ENCODE results near the gene ITGB3.

Gene ITGB3

DNA sequence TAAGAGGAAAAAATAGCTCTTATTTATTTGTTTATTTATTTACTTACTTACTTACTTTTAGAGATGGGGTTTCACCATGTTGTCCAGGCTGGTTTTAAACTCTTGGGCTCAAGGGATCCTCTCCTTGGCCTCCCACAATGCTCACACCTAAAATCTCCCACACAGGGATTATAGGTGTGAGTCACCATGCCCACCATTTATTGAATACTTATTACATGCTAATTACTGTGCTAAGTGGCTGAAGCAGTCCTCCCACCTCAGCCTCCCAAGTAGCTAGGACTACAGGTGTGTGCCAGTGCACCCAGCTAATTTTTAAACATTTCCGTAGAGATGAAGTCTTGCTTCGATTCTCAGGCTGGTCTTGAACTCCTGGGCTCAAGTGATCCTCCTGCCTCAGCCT, 11.0 kb upstream of the ITGB3 start:
- Histone ChIP-seq H3K4me3 (no peak overlapping the region), H3K9me3 (no peaks in the 10 kb centered on the region), H3K36me3 (replicated peaks) (no peaks in the 10 kb centered on the region), H3K4me1 (no peaks in the 10 kb centered on the region), H3K27me3 (ENCODE audit: low read depth) (no peaks in the 10 kb centered on the region)
- in situ Hi-C loops (cut with MboI; ENCODE audit: low sequenced_read_pairs): loop anchor here (25.0 kb wide), 1 partner anchor 370 kb away; no protein-coding TSS in a partner anchor
- DNase-seq (ENCODE audit: low spot score in 2 of 2): no peak

DNA sequence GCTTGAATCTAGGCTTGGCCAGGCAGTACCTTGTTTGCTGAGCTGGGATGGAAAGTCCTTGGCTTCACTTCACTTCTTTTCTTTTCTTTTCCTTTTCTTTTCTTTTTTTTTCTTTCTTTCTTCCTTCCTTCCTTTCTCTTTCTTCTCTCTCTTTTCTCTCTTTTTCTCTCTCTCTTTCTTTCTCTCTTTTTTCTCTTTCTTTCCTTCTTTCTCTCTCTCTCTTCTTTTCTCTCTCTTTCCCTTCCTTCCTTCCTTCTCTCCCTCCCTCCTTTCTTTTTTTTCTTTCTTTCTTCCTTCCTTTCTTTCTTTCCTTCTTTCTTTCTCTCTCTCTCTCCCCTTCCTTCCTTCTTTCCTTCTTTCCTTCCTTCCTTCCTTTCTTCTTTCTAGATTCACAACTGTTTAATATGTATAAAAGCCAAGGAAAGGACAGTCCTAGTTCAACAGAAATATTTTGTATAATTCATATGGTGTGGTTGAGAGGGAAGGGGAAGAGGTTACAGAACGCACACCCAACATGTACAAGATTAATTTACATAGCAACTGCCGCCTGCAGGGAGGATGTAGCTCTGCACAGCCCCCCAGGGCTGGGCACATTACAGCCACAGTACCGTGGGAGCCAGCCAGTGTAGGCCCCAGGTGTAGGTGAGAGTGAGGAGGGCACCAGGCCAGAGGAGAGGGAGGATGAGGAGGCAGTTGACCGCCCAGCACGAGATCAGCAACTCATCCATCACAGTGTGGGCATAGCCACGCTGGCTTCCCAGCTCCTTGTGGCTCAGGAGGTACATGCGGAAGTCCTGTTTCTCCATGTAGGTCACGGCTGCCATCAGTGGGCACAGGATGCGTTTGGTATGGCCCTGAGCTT, 9.7 kb upstream of the ITGB3 start:
- no peak overlapping the region for H3K4me3 ChIP-seq
- no peaks in the 10 kb centered on the region for H3K9me3 ChIP-seq
- in situ Hi-C loops (cut with MboI; ENCODE audit: low sequenced_read_pairs): loop anchor here (25.0 kb wide), 1 partner anchor 368 kb away; no protein-coding TSS in a partner anchor
- DNase-seq (ENCODE audit: low spot score in 2 of 2): no peak
- no peaks in the 10 kb centered on the region for H3K27me3 ChIP-seq (ENCODE audit: low read depth)
- H3K36me3 ChIP-seq (replicated peaks): no peaks in the 10 kb centered on the region
- no peaks in the 10 kb centered on the region for H3K4me1 ChIP-seq

GRCh38 chr17:47244697-47245096, 8.9 kb upstream of the ITGB3 start:
- no peaks in the 10 kb centered on the region for H3K9me3 ChIP-seq
- in situ Hi-C loops (cut with MboI; ENCODE audit: low sequenced_read_pairs): loop anchor here (25.0 kb wide), 1 partner anchor 368 kb away; no protein-coding TSS in a partner anchor
- H3K27me3 ChIP-seq (ENCODE audit: low read depth): no peaks in the 10 kb centered on the region
- no peak for DNase-seq (ENCODE audit: low spot score in 2 of 2)
- no peak overlapping the region for H3K4me3 ChIP-seq
- no peaks in the 10 kb centered on the region for H3K36me3 ChIP-seq (replicated peaks)
- no peaks in the 10 kb centered on the region for H3K4me1 ChIP-seq

DNA sequence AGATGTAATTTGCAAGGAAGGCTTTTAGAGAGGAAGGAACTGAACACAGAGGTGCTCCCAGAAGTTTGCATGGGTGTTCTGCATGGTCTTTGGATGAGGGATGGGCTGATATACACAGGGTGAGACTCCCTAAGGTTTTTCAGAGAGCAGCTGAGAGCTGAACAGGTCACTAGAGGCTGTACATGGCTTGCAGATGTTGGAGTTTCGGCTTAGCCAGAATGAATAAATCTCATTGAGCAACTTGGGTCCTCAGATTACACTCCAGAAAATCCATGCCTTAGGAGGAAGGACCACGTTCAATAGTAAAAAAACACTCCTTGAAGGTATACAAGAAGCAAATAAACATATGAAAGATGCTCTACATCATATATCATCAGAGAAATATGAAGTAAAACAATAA, 7.5 kb upstream of the ITGB3 start:
- in situ Hi-C loops (cut with MboI; ENCODE audit: low sequenced_read_pairs): loop anchor here (25.0 kb wide), 1 partner anchor 366 kb away; no protein-coding TSS in a partner anchor
- Histone ChIP-seq H3K4me1 (peaks cover 5% of the 10 kb centered on the region), H3K9me3 (no peaks in the 10 kb centered on the region), H3K4me3 (no peak overlapping the region), H3K27me3 (ENCODE audit: low read depth) (no peaks in the 10 kb centered on the region), H3K36me3 (replicated peaks) (no peaks in the 10 kb centered on the region)
- no peak for DNase-seq (ENCODE audit: low spot score in 2 of 2)

GRCh38 chr17:47250855-47251254, 2.8 kb upstream of the ITGB3 start:
- Histone ChIP-seq H3K9me3 (no peaks in the 10 kb centered on the region), H3K4me1 (peaks cover 20% of the 10 kb centered on the region), H3K27me3 (ENCODE audit: low read depth) (peaks cover 14% of the 10 kb centered on the region), H3K4me3 (no peak overlapping the region), H3K36me3 (replicated peaks) (no peaks in the 10 kb centered on the region)
- in situ Hi-C loops (cut with MboI; ENCODE audit: low sequenced_read_pairs): no loop called here
- DNase-seq (ENCODE audit: low spot score in 2 of 2): no peak

- H3K27me3 ChIP-seq (ENCODE audit: low read depth): peaks cover 18% of the 10 kb centered on the region
- no peaks in the 10 kb centered on the region for H3K36me3 ChIP-seq (replicated peaks)
- in situ Hi-C loops (cut with MboI; ENCODE audit: low sequenced_read_pairs): no loop called here
- H3K9me3 ChIP-seq: no peaks in the 10 kb centered on the region
- peaks cover 20% of the 10 kb centered on the region for H3K4me1 ChIP-seq
- no peak overlapping the region for H3K4me3 ChIP-seq
- DNase-seq (ENCODE audit: low spot score in 2 of 2): peak; percentile 71 to 93
Observed at GRCh38 chr17:47251421-47251940, 2.1 kb upstream of the ITGB3 start.

DNA sequence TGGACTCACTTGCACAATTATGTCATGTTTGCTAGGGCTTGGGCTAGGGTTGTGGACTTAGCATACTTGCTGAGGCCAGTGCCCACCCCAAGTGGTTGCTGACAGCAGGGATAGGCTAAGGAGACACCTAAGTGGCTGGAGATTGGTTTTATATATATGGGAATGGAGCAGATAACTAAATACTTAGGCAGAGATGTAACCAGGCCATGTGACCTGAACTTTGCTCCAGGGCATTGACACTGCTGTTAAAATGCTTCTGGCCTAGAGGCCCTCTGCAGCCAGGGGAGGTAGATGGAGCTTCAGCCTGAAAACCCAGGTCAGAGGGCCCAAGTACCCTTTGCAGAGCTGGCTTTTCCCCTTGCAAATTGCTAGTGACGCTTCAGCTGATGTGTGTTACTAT, 1.4 kb upstream of the ITGB3 start:
- Histone ChIP-seq H3K27me3 (ENCODE audit: low read depth) (peaks cover 25% of the 10 kb centered on the region), H3K36me3 (replicated peaks) (no peaks in the 10 kb centered on the region), H3K9me3 (no peaks in the 10 kb centered on the region), H3K4me3 (no peak overlapping the region), H3K4me1 (peaks cover 20% of the 10 kb centered on the region)
- no peak for DNase-seq (ENCODE audit: low spot score in 2 of 2)
- in situ Hi-C loops (cut with MboI; ENCODE audit: low sequenced_read_pairs): no loop called here

DNA sequence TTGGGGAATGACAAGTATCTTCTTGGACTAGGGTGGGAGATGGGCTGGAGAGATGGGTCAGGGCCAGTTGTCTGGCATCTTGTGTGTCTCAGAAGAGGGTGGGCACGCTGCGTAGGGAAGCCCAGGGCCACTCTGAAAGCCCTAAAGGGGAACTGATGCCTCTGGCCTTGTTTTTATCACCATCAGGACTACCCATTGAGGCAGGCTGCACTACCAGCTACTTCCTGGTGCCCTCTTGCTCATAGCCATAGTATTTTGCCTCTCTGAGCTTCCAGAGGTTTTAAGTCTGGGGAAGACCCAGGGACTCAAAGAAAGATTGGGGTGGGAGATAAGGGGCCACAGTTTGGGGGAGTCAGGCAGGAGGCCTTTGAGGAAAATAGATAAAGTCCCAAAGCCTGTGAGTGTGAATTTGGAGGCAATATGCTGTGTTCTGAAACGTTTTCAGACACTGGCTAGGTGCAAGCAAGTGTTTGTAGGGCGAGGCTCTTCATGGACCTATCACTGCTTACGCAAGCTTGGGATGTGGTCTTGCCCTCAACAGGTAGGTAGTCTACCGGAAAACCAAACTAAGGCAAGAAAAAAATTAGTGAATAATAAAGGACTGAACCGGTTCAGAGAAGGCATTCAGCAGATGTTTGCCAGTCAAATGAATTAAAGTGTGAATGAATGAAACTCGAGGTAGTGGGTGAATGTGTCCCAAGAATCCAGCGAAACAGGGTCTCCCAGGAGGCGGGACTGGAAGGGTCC, 688 bp upstream of the ITGB3 start:
- Histone ChIP-seq H3K9me3 (no peaks in the 10 kb centered on the region), H3K4me1 (peaks cover 20% of the 10 kb centered on the region), H3K27me3 (ENCODE audit: low read depth) (peaks cover 28% of the 10 kb centered on the region), H3K4me3 (no peak overlapping the region), H3K36me3 (replicated peaks) (no peaks in the 10 kb centered on the region)
- DNase-seq (ENCODE audit: low spot score in 2 of 2): no peak
- in situ Hi-C loops (cut with MboI; ENCODE audit: low sequenced_read_pairs): no loop called here

GRCh38 chr17:47254403-47254943, 846 bp downstream of the ITGB3 start:
- Histone ChIP-seq H3K36me3 (replicated peaks) (no peaks in the 10 kb centered on the region), H3K9me3 (no peaks in the 10 kb centered on the region), H3K4me3 (peak overlapping the region; percentile 36), H3K4me1 (peaks cover 20% of the 10 kb centered on the region), H3K27me3 (ENCODE audit: low read depth) (peaks cover 28% of the 10 kb centered on the region)
- no peak for DNase-seq (ENCODE audit: low spot score in 2 of 2)
- in situ Hi-C loops (cut with MboI; ENCODE audit: low sequenced_read_pairs): no loop called here

DNA sequence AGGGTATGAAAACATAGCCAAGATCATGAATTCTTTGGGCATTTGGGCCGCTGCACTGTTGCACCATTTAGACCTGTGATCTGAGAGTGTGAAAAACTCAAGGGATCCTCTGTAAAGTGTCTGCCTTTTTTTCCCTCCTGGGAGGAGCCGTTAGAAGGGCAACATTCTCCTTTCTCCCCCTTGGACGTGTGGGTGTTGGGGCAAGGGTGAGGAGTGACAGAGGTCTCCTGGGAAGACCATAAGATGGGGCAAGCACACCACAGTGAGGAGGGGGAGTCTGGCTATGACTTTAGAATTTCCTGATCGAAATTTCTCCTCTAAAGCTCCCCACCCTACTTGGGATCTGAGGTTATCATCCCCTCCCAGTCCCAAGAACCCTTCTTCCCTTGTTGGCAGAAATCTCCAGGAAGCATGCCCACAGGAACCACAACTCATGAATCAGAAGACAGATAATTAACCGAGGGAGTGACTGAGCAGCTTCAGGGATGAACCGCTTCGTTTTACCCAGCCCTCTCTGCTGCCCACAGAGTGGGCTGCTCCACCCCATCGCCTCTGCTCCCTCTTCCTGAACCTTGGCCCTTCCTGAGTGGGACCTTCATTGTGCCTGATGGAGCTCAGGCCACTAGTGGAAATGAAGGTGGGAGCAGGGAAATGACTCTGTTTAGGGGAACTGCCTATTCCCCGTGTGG, 4.2 kb downstream of the ITGB3 start:
- Histone ChIP-seq H3K27me3 (ENCODE audit: low read depth) (peaks cover 37% of the 10 kb centered on the region), H3K4me1 (no peaks in the 10 kb centered on the region; the same call in 1 of the 2 replicates), H3K4me3 (no peak overlapping the region), H3K9me3 (no peaks in the 10 kb centered on the region), H3K36me3 (replicated peaks) (no peaks in the 10 kb centered on the region)
- in situ Hi-C loops (cut with MboI; ENCODE audit: low sequenced_read_pairs): no loop called here
- no peak for DNase-seq (ENCODE audit: low spot score in 2 of 2)

DNA sequence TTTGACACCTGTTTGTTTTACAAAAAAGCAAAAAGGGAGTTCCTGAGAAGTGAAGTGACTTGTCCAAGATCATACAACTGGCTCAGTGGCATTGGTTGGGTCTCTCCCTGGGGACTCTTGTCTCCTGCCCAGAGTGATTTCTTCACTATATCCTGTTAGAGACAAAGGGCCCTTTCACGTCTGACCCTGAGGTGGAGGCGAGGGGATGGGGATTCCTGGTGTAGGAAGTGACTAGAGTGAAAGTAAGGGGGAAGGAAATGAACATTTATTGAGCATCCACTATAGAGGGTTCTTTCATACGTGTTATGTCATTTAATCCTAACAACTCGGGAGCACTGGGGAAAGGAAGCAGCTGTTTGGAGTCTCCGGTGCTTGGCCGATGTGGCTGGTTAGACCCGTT, 9.0 kb downstream of the ITGB3 start:
- Histone ChIP-seq H3K4me1 (no peaks in the 10 kb centered on the region), H3K4me3 (no peak overlapping the region), H3K36me3 (replicated peaks) (no peaks in the 10 kb centered on the region), H3K9me3 (no peaks in the 10 kb centered on the region), H3K27me3 (ENCODE audit: low read depth) (peaks cover 12% of the 10 kb centered on the region; the same call in 1 of the 2 replicates)
- DNase-seq (ENCODE audit: low spot score in 2 of 2): no peak
- in situ Hi-C loops (cut with MboI; ENCODE audit: low sequenced_read_pairs): no loop called here

- DNase-seq (ENCODE audit: low spot score in 2 of 2): no peak
- Histone ChIP-seq H3K4me1 (no peaks in the 10 kb centered on the region), H3K9me3 (no peaks in the 10 kb centered on the region), H3K36me3 (replicated peaks) (no peaks in the 10 kb centered on the region), H3K27me3 (ENCODE audit: low read depth) (peaks cover 12% of the 10 kb centered on the region; the same call in 1 of the 2 replicates), H3K4me3 (no peak overlapping the region)
- in situ Hi-C loops (cut with MboI; ENCODE audit: low sequenced_read_pairs): no loop called here
Observed at GRCh38 chr17:47264166-47264565, 10.5 kb downstream of the ITGB3 start.

DNA sequence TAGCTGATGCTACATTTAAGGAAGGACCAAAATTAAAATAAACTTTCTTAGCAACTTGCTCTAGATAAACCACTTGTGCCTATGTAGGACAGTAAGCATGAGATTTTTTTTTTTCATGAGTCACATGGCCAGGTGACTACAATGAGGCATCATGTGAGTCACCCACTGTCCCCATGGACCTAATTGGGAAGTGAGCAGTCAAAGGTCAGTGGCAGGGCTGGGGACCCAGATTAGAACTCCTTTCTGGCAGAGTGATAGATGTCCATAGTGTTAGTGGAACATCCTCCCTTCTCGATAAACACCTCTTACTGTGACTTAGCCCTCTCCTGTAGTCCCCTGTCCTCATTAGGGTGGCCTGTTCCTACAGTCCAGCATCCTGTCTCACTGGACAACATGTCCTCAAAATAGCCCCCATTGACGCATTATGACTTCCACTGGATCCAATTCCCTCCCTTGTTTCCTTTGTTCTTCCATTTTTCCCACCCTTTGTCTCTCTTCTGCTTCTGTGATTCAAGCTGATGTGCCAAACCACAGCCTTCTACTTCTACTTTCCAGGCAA, 12.4 kb downstream of the ITGB3 start:
- DNase-seq (ENCODE audit: low spot score in 2 of 2): no peak
- Histone ChIP-seq H3K36me3 (replicated peaks) (no peaks in the 10 kb centered on the region), H3K27me3 (ENCODE audit: low read depth) (0 out of 2 replicates have a peak, but pooled peaks cover 5% of the 10 kb centered on the region), H3K4me1 (no peaks in the 10 kb centered on the region), H3K4me3 (no peak overlapping the region), H3K9me3 (no peaks in the 10 kb centered on the region)
- in situ Hi-C loops (cut with MboI; ENCODE audit: low sequenced_read_pairs): no loop called here
